GM08714 (cell line): ENCODE data around the gene ERLIN1.
A peak's percentile ranks its signal among the peaks of the same experiment; 100 is the strongest.

Source experiments
- H3K4me3 ChIP-seq: fragments of 200-500 bp; sonication (Bioruptor generic); 2 replicates; pipeline ENCODE4 v1.5.1; 2014; ENCODE audit warnings: mild to moderate bottlenecking, low read length, inconsistent platforms
- ZNF274 ChIP-seq: IDR thresholded peaks from 2 replicates; pipeline ENCODE4 v1.6.1; 2012; ENCODE audit warnings: mild to moderate bottlenecking, low read depth, low read length

Gene ERLIN1

GRCh38 chr10:100185364-100186252 lies at the start of gene ERLIN1:
ERLIN1 (minus strand) TSS chr10:100186029; CDS start chr10:100185626, 403 bp downstream.
- peak within 1 kb of the TSS; percentile 97 for H3K4me3 ChIP-seq
- TF ChIP-seq ZNF274, result no peak

DNA sequence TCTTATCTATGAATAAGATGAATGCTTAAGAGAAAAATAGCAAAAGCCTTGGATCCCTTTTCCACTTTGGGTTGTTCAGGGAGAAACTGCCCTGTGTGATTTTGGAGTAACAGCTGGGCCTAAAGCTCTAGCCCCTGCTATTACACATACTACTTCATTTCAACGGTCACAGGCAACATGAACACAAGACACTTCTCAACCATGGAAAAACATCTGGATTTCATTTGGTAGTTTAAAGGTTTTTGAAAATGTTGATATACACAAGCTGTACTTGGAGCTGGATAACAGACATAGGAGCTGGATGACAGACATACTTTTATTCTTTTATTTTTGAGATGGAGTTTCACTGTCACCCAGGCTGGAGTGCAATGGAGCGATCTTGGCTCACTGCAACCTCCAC lies 46.3 kb upstream of the ERLIN1 start:
- no peak for TF ChIP-seq ZNF274
- no peak overlapping the region for H3K4me3 ChIP-seq

- TF ChIP-seq ZNF274, result no peak
Measured at GRCh38 chr10:100229819-100230422, 44.1 kb upstream of the ERLIN1 start.

GRCh38 chr10:100223879-100224278 lies 38.0 kb upstream of the ERLIN1 start:
- no peak for TF ChIP-seq ZNF274
- no peak overlapping the region for H3K4me3 ChIP-seq

More at GRCh38 chr10:100229819-100230422, 44.1 kb upstream of the ERLIN1 start:
- H3K4me3 ChIP-seq, result peak overlapping the region; percentile 96

DNA sequence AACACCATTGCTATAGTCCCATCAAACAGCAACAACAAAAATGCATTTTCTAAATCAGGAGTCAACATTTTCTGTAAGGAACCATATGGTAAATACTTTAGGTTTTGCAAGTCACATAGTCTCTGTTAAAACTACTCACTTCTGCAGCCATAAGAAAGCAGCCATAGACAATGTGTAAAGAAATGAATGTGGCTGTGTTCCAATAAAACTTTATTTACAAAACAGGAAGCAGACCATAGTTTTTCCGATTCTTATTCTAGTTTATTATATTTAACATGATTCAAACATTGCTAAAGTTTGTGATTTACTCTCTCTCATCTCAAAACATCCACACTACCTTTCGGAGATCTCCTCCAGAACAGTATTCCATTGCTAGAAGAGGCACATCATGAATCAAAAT lies 36.7 kb upstream of the ERLIN1 start:
- H3K4me3 ChIP-seq, result no peak overlapping the region
- no peak for TF ChIP-seq ZNF274

DNA sequence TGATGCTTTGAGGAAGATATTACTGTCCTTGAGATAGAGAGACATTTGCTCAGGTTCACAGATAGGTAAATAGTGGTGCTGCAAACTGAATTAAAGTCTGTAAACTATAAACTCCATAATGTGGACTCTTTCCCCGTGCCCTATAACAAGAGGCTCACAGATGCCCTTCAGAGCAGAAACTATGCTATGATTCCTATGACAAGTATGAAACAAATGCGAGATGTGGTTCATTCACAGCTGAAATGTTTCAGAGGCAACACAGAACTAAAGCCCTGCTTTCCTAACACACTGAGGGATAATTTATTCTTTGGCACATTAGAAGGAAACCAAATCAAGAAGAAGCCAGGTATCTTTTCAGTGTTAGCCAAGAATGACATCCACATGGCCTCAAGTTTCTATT lies 30.2 kb upstream of the ERLIN1 start:
- no peak for TF ChIP-seq ZNF274
- H3K4me3 ChIP-seq, result no peak overlapping the region

DNA sequence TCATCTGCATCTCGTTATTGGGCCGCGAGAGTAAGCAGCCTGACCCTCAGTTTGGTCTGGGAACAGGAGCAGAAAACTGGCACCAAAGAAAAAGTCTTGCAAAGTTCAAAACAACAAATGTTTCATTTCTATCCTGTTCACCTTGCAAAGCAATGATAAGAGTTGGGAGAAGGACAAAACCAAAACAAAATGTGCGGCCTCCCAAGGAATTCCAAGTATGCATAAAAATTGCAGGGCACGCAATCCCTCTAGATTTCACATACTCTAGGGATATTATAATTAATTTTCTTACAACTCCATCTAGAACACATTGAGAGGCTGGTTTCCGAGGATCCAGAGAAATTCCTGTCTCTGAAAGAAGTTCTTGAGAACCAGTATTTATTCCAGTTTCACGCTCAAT lies 23.5 kb upstream of the ERLIN1 start:
- no peak for TF ChIP-seq ZNF274
- H3K4me3 ChIP-seq, result no peak overlapping the region

GRCh38 chr10:100208276-100208675 lies 22.4 kb upstream of the ERLIN1 start:
- TF ChIP-seq ZNF274, result no peak
- no peak overlapping the region for H3K4me3 ChIP-seq

DNA sequence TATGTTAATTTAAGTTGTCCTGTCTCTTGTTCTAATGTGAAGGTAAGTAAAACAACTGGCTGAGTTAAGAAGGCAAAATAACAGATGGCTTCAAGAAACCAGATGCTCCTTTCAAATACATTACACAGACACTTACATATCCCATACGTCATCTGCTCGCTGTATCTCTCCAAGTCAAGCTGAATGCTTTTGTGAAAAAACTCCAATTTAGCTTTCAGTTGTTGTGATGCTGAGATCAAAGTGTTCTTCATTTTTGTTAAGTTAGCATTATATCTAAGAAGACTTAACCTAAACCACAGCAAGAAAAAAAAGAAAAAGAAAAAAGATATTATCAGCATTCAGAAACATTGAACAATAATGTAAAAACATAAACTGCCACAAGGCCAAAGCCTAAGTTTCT lies 18.5 kb upstream of the ERLIN1 start:
- TF ChIP-seq ZNF274, result no peak
- H3K4me3 ChIP-seq, result no peak overlapping the region

DNA sequence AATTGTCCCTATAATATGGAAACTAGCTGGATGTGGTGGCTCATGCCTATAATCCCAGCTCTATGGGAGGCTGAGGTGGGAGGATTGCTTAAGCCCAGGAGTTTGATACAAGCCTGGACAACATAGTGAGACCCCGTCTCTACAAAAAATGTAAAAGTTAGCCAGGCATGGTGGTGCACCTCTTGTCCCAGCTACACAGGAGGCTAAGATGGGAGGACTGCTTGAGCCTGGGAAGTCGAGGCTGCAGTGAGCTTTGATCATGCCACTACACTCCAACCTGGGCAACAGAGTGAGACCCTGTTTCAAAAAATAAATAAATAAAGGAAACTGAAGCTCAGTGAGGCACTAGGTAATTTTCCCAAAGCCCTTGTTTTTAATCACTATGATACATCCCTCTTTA lies 15.7 kb upstream of the ERLIN1 start:
- no peak overlapping the region for H3K4me3 ChIP-seq
- no peak for TF ChIP-seq ZNF274

GRCh38 chr10:100194711-100195110 lies 8.9 kb upstream of the ERLIN1 start:
- no peak for TF ChIP-seq ZNF274

DNA sequence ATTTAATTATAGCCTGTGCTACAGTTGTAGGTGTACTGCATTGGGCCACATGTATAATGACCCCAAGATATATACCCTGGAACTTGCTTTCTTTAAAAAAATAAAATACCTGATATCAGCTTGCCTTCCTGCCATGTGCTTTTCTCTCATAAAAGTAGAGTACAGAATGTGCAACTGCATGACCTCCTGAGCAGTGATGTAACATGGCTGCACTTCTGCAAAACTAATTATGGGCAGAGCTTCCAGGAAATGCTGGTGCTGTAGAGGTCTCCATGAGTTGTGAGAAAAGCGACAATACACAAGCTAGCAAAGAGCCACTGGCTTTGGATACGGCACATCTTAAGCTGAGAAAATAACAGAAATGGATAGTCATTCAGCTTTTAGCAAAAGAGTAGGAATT lies 6.5 kb upstream of the ERLIN1 start:
- no peak for TF ChIP-seq ZNF274
- H3K4me3 ChIP-seq, result no peak overlapping the region

More at GRCh38 chr10:100194711-100195110, 8.9 kb upstream of the ERLIN1 start:
- H3K4me3 ChIP-seq, result no peak overlapping the region

- peak overlapping the region; percentile 97 for H3K4me3 ChIP-seq
- no peak for TF ChIP-seq ZNF274
Measured at GRCh38 chr10:100186253-100187212, 704 bp upstream of the ERLIN1 start.

GRCh38 chr10:100184840-100185239 lies 989 bp downstream of the ERLIN1 start:
- H3K4me3 ChIP-seq, result peak overlapping the region; percentile 97
- TF ChIP-seq ZNF274, result no peak

DNA sequence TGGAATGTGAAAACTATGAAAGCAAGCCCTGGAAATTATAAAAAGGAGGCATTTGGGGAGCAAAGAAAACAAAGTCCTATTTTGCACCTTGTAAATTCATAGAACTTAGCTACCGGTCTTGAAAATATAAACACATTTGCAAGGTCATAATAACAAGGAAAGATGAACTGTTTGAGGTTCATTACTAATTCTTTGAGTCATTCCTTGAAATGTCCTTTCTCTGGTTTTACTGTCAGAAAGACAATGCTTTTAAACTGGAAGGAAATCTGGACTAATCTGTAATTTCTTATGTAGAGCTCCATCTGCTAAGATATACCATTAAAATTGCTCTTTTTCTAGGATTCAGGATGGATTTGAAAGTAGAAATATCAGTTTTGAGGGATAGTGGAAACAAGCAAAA lies 1.4 kb downstream of the ERLIN1 start:
- no peak for TF ChIP-seq ZNF274
- peak overlapping the region; percentile 97 for H3K4me3 ChIP-seq
